Measurements from ENCODE around the gene ZNF354B.

- TF ChIP-seq EP300 (IDR thresholded peaks at IDR 0.05) (no peak), CTCF (IDR thresholded peaks at IDR 0.05) (no peak), POLR2AphosphoS5 (IDR thresholded peaks at IDR 0.05) (no peak), POLR2A (IDR thresholded peaks at IDR 0.05; ENCODE audit: low read depth) (no peak)
Observed at GRCh38 chr5:178883815-178884430, 24.2 kb downstream of the ZNF354B start.

Data from esophagus muscularis mucosa (tissue), 4 donors.